GM04503 (cell line): Measurements from ENCODE around the gene SGO2.
"Not testable (repeated sequence)": the region's sequence is repeated elsewhere in the genome, so short reads cannot be mapped to it uniquely, and the experiment has no call there.

Experiments
- DNase-seq: peaks from one replicate; pipeline ENCODE4 v3.0.0-alpha.2; 2012; ENCODE audit warnings: low read depth

Gene SGO2

DNA sequence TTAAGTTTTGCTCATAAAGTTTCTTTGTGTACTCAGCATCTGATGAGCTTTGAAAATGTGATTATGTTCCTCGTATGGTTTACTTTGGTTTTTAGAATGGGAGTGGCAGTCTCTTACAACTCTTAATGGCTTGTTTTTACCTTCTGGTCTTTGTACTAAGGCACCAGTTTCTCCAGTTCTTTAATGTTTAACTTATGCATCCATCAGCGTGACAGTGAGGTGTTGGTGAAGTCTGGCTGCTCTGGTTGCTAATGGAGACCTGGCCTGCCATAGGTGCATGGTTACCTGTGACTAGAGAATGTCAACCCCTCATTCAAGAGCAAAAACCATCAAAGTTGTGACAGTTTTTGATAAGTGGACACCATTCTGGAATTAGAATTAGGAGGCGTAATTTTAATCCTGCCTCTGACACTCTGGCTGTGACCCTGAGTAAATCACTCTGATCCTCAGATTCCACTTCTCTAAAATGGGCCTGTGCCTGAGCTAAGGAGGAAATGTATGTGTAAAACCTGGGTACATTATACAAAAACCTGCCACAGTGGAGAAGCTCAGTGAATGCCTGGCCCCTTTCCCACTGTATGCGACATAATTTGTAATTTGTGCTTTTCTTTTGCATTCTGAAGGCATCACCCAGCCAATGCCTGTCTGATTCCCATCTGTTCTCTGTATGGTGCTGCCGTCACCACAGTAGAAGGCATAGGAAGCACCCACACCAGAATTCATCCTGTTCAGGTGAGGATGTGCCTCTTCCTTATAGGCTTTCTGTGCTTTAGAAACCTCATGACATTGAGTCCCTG lies 71.0 kb downstream of the SGO2 start:
- DNase-seq: no peak

DNA sequence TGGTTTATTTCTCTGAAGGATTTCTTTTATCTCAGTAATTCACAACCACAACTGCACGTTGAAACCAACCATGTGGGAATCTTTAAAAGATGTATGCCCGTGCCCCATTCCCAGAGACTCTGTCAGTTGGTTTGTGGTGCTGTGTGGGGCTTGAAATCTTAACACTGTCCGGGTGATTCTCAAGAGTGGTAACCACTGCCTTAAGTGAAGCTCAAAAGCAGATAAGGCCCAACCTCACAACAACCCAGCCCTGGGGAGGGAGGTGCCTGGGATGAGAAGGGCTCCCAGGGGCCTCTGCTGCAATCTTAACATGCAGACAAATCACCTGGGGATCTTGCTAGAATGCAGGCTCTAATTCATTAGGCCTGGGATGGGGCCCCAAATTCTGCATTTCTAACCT lies 73.2 kb downstream of the SGO2 start:
- DNase-seq: no peak

DNA sequence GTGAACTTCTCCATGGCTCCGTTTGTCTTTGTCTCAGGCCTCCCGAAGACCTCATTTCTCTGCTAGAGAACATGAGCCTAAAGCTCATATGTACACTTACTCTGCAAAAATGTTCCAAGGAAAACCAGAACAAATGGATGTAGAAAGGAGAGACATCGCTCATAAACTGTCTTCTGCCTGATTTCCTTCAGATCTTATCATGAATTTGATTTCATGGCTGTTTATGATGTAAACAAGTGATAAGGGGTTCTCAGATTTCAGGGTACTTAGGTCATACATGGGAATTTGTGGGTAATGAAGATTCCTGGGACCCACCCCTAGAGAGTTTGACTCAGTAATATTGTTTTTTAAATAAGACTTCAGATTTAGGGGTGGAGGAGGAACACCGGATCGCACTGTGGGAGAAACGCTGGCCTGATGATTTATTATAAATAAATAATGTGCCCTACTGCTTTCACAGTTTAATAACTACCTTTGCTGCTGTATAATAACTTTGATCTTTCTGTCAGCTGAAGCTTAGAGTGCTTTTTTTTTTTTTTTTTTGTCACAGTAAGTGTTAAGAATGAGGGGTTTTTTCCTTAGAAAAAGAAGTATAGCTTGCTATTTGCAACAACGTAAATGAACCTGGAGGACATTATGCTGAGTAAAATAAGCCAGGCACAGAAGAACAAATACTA lies 74.7 kb downstream of the SGO2 start:
- DNase-seq: no peak

DNA sequence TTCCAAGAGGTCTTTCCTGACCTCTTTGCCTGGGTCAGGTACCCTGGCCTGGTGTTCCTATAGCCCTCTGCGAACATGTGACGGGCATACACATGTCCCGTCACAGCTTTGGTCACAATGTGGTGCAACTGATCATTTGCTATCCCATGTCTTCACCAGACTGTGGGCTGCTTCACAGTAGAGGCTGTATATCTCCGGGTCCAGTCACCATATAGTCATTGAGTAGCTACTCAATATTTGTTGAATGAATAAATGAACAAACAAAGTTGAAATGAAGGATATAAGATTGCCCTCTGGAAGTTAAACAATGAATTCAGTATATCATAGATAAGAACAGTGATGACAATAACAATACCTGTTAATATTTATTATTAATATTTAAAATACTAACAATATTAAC lies 76.6 kb downstream of the SGO2 start:
- DNase-seq: no peak

DNA sequence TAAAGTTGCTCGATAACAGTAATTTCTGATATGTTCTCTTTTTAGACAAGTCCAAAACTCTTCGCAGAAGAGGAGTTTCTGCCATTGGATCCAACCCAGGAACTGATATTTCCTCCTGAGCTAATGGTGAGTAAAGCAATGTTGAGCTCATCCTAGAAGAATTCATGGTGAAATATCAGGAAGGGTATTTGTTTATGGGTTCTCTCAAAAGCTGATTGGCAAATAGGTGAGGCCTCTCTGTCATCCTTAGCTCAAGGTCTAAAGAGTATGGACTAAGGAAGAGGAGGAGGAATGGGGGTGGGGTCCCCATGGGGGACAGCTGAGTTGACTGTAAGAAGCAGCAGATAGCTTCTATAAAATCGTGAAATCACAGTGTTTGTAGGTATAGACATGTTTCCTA lies 78.0 kb downstream of the SGO2 start:
- DNase-seq: no peak

DNA sequence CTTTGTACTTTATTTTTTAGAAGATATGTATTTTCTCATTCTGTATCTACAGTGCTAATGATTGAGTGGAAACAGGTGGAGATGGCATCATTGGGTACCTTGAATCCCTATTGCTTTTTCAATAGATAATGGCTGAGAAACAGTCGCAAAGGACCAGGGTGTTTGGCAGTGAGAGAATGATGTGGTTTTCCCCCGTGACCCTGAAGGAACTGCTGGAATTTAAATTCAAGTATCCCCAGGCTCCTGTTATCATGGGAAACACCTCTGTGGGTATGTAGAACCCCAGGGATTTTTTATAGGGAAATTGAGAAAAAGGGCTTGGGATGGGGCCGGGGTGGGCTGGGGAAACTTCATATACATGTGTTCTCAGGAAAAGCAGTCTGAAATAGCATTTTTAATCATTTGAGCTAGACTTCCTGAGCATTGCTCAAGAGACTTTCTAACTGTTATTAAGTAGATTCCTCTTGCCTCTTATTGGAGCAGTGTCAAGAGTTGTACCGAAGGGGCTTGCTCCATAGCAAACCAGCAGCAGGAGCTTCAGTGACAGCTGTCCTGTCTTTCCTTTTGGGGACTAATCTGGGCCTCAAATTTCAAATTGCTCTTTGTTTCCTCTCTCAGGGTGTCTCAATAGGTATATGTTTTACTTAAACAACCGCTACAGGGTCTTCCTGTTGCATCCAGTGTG lies 78.7 kb downstream of the SGO2 start:
- no peak for DNase-seq

DNA sequence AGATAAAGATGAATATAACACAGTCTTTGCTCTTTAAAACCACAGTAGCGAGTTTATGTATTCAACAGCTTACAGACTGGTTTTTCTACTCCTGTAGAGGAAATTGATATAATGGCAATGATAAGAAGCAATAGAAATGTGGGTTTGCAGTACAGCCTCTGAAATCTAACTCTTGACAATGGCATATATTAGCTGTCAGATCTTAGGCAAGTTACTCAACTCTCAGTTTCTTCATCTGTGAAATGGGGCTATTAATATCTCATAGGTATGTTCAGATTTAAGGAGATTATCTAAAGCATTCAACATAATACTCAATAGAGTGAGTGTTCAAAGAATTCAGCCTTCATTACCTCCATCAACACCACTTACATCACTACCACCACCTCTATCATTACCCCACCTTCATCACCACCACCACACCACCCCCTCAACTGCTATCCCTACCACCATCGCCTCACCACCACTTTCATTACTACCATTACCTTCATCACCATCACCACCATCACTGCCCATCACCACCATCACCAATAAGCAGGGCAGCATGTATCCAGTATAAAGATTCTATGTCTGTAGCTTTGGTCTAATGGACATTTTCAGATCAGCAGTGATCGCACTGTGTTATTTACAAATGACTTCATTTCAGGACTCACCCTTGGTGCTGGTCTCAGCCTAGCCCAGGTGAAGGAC lies 82.5 kb downstream of the SGO2 start:
- DNase-seq: no peak

DNA sequence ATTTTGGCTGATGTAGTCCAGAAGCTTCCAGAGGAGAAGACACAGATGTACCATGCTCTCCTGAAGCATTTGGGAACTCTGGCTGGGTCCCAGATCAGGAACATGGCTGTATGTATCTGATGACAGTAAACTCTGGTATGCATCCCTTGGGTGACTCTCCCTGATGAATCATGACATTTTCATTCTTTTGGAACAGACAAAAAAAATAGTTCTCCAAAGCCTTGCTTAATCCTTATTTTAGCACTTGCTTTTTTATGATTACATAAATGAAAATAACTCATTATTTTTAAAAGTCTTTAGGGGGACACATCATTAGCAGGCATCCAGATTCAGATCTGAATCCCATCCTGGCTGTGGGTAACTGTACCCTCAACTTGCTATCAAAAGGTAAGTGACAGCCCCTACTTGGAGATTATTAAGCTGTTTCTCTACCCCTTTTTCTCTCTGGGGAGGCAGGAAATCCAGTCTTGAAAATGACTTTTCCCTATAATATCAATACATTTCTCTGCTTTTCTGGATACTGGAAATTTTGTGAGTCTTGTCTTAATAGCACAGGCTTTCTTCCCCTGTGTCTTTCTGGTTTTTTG lies 83.1 kb downstream of the SGO2 start:
- DNase-seq: peak; percentile 82

DNA sequence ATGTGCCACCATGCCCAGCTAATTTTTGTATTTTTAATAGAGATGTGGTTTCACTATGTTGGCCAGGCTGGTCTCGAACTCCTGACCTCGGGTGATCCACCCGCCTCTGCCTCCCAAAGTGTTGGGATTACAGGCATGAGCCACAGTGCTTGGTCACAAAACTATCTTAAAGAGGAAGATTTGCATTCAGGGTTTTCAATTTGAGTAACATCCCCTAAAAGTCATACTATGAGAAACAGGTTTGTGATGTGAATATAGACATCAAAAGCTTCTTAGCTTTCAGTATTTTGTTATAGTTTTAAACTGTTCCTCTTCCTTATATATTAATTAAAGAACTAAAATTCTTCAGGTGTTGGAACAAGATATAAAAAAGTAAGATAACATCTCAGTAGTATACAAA lies 84.2 kb downstream of the SGO2 start:
- DNase-seq: not testable (repeated sequence)

DNA sequence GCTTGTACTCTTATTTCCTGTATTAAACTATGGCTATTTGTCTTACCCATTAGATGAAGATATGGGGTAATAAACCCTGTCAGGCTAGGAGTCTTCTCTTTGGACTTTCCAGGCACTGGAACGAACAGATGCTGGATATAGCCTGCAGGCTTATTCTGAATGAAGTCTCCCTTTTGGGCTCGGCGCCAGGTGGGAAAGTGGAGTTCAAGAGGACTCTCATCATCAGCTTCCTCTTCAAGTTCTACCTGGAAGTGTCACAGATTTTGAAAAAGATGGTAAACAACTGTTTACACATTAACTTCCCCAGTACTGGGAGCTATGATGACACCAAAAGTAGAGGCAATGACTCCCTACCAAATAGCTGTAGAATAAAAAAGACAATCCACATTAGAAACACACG lies 87.7 kb downstream of the SGO2 start:
- DNase-seq: no peak

DNA sequence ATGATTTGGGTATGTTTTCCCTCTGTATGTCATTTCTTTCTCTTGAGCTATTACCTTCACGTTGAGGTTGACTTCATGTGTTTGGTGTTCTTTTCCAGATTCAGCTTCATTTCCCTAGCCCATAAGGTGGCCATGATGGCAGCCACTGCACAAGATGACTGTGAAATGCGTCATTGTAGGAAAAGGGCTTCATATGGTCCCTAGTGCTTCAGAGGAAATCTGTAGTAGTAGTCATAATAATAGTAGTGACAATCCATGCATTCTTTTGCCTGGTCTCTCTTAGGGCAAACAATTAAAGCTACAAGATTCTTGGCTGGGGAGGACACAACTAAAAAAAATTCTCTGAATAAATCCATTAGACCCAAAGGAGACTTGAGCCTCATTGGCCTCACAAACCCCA lies 88.2 kb downstream of the SGO2 start:
- DNase-seq: no peak

DNA sequence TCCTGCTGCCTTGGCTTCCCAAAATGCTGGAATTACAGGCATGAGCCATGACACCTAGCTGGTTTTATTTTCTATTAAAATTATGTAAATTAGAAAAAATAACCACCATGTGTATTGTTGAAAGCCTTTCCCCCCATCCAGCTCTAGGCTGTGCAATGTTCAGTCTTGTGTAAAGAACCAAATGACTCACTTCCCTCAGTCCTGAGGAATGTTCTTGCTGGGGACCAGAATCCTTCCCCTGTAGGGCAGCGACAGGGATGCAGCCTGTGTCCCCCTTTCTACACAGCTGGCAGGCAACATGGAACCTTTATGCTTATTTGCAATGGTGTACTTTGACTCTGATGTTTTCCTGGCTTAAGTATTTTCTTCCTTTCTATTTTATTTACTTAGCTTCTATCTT lies 89.2 kb downstream of the SGO2 start:
- DNase-seq: no peak

DNA sequence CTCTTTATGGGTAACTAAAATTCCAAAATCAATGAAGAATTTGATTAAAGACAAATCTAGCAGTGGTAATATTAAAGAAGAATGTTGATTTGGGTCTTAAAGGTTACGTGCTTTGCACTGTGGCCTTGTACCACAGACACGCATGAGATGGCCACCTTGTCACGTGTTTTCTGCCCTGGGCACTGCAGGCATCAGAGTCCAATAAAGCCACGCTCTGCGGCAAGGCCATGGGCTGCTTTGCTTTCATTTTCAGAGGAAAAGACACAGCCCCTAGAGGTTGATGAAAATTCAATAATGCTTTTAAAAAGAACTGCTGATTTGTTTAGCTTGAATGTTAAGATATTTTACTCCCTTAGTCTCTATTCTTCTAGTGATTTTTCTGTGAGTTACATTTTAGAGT lies 90.2 kb downstream of the SGO2 start:
- DNase-seq: no peak

DNA sequence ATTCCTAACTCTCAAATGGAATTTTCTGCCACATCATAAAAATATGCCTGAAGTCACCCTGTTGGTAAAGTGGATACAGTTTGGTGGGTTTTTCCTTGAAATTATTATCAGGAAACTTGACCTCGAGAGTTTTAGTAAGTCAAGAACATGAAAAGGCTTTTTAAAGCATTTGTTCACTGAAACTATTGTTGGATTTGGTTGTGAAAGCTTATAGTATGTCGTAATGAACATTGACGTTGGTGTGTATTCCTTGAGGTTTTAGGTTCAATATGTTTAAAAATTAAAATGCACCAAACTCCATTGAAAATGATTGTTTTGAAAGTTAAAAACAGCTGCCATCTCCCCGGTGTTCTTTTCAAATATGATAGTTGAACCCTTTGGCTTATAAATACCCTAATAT lies 90.6 kb downstream of the SGO2 start:
- DNase-seq: no peak

DNA sequence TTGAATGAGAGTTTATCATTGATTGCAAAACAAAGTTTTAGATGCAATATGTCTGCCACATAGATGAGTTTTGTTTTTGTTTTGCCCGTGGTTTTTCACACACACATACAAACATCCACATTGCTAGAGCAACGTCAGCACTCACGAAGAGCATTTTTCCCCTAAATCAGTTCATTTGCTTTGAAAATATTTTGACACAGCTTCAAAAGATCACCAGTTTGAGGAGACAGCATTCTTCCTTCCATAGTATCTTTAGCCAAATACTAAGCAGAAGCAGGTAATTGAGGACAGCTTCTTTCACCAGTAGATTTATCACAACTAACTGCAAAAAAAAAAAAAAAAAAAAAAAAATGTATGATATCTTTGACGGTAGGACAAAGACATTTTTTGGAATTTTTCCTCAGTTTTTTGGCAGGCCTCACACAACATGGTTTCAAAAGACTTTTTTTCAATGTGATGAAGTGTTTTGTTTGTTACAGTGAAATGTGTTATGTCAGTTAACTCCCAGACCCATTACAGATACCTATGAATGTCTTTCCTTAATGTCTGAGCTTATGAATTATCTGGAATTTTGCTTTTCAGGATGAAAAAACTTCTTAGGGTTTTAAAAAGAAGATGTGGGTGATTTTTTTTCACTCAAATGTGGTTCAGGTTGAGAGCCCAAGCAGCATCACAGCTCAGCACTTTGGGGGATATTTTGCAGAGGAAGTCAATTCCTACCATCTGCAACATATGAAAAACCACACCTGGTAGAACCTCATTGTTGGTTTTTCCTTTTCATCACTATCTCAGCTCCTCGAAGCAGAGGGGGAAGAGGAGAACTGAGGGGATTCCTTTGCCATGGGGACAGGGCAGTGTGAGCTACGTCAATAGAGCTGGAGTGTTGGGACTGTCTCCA lies 91.4 kb downstream of the SGO2 start:
- no peak for DNase-seq

DNA sequence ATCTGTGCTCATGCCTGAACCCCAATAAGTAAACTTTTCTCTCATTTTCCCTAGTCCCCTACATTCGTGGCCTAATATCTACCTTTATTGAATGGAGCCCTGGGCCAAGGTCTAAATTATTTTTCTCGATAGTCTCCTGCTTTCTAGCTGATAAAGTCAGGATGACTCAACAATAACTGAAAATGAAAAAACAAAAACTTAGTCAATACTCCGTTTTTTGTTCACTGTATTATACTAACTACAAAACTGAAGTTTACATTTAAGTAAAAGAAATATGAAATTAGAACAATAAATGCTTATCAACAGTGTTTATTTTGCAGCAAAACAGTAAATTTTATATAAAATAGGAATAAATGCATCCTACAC lies 92.0 kb downstream of the SGO2 start:
- no peak for DNase-seq

DNA sequence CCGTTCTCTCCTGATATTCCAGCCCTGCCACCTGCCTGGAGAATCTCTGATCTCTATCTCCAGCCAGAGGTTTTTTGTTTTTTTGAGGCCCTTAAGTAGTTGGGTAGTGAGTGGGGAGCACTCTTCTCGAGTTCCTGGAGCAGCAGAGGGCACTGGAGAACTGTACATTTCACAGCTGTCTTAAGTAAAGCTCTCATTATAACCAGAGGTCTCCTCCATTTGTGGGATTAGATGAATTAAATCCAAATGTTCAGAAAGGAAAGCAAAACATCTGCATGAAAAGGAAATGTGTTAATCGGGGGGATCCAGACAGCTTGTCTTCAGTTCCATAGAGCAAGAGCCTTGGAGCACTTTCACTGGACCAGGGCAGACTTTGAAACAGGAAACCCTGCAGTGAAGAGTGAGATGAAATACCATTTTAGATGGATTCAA lies 92.6 kb downstream of the SGO2 start:
- DNase-seq: no peak

DNA sequence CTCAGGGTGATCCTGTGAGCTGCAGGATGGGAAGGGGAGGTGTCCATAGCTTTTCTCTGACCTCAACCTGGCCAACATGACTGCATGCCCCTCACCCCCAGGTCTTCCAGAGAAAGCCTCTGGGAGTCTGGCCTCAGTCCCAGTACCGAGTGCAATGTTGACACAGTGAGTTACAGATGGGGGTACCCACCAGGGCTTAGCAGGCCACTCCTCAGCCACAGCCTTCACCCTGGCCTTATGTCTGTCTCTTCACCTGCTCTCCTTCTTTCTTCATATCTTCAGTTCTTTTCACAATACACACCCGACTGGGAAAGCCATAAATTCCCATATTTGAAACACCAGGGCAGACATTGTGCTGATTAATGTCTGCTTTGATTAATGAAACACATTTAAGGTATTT lies 93.3 kb downstream of the SGO2 start:
- no peak for DNase-seq

DNA sequence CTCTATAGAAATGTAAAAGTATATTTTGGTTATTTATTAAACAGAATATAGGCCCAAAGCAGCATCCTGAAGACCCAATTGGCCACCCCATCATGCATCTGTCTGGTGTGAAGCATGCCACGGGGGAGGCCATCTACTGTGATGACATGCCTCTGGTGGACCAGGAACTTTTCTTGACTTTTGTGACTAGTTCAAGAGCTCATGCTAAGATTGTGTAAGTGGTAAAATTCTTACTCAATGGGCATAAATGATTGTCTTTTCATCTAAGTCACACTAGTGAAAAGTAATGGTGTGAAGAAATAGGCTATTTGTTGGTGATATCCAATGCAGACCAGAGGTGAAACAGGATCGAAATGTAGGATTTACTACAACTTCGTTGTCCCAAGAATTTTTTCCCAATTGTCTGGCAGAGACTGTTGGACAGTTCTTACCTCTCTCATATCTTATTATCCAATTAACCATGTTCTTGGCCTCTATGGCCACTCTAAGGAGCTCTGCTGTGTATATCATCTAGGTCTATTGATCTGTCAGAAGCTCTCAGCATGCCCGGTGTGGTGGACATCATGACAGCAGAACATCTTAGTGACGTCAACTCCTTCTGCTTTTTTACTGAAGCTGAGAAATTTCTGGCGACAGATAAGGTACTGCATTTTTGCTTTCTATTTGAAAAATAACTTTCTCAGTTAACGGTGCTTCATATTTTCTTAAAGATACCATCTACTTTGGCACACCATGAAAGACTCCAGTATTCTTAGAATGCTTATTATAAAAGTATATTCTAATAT lies 94.8 kb downstream of the SGO2 start:
- DNase-seq: no peak

DNA sequence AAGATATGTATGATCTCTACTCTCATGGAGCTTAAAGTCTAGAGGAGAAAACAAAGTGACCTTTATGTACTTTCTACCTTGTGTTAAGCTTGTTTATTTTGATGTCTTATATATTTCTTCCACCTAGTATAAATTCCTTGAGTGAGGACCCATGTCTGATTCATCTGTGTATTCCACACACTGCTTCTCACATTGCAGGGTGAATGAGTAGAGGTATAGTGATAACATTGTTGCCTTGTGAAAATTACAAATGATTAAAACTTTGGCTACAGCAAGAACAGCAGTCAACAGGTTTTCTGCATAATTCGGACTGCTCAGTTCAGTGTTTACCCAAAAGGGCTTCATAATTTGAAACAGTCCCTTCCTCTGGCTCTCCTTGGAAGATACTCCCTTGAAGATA lies 96.1 kb downstream of the SGO2 start:
- no peak for DNase-seq

DNA sequence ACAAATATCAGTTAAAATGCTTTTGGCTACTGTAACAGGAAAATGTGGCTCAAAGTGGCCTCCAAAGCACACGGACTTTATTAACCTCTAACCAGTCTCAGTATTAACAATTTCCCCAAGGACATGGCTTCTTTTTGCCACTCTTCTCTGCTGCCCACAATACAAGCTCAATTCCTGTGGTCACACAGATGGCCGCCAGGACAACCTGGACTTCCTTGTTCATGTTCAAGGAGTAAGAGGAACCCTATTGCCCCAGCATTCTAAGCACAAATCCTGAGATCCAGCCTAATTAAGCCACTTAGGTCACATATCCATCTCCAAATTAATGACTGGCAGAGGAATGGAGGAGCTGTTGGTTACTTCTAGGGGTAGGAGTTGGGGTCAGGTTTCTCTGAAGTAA lies 98.0 kb downstream of the SGO2 start:
- DNase-seq: no peak
